Dermis blood vessel endothelial cell (primary cell): ENCODE data around the gene PLPP7. TPM values are rescaled to one million over a fixed set of nuclear protein-coding genes. Genes with fewer than 3 reads are reported as not detected.
"Not testable (repeated sequence)": the region's sequence is repeated elsewhere in the genome, so short reads cannot be mapped to it uniquely, and the experiment has no call there.

Experiments
- DNase-seq: peaks from one replicate; pipeline ENCODE4 v3.0.0; 2010
- total RNA-seq: library from RNA; depleted of rRNA; stranded (reverse); fragments of >200 nt; gene quantifications from 2 replicates; pipeline ENCODE4 v1.2.3, GENCODE V29; 2014

PLPP7 gene
- 4.7 and 6.0 TPM in 2 replicates for total RNA-seq

GRCh38 chr9:131289301-131290035 lies at the start of gene PLPP7:
PLPP7 (plus strand) TSS chr9:131289723; CDS start chr9:131289998, 275 bp downstream.
- peak; percentile 68 for DNase-seq

GRCh38 chr9:131240047-131240921 lies 49.2 kb upstream of the PLPP7 start:
- DNase-seq = no peak

- DNase-seq = not testable (repeated sequence)
Observed at GRCh38 chr9:131244331-131244730, 45.2 kb upstream of the PLPP7 start.

- no peak for DNase-seq
Observed at GRCh38 chr9:131246618-131247017, 42.9 kb upstream of the PLPP7 start.

GRCh38 chr9:131252120-131252519 lies 37.4 kb upstream of the PLPP7 start:
- no peak for DNase-seq

- DNase-seq = no peak
Observed at GRCh38 chr9:131253891-131254491, 35.5 kb upstream of the PLPP7 start.

- DNase-seq = no peak
Observed at GRCh38 chr9:131254626-131255025, 34.9 kb upstream of the PLPP7 start.

- DNase-seq = no peak
Observed at GRCh38 chr9:131255676-131256197, 33.8 kb upstream of the PLPP7 start.

- DNase-seq = no peak
Observed at GRCh38 chr9:131257266-131258025, 32.1 kb upstream of the PLPP7 start.

- no peak for DNase-seq
Observed at GRCh38 chr9:131258186-131258585, 31.3 kb upstream of the PLPP7 start.

- no peak for DNase-seq
Observed at GRCh38 chr9:131258698-131259431, 30.7 kb upstream of the PLPP7 start.

GRCh38 chr9:131259432-131259898 lies 30.1 kb upstream of the PLPP7 start:
- DNase-seq = no peak

- DNase-seq = no peak
Observed at GRCh38 chr9:131259916-131260597, 29.5 kb upstream of the PLPP7 start.

GRCh38 chr9:131260751-131261452 lies 28.6 kb upstream of the PLPP7 start:
- DNase-seq = no peak

- no peak for DNase-seq
Observed at GRCh38 chr9:131262327-131263032, 27.0 kb upstream of the PLPP7 start.

- not testable (repeated sequence) for DNase-seq
Observed at GRCh38 chr9:131263033-131263343, 26.5 kb upstream of the PLPP7 start.

- no peak for DNase-seq
Observed at GRCh38 chr9:131263701-131264100, 25.8 kb upstream of the PLPP7 start.

GRCh38 chr9:131264231-131264630 lies 25.3 kb upstream of the PLPP7 start:
- no peak for DNase-seq
